AG04449 (cell line): ENCODE measurements around the gene ADGRG1.

Experiments used
- CTCF ChIA-PET: fragments of 350-600 bp; formaldehyde crosslinking; extraction: SDS; loops from one replicate; lab custom pipeline; 2021; ENCODE audit warnings: antibody characterized with exemption; lab: Yijun Ruan, JAX
- POLR2A ChIA-PET: fragments of 400-600, 350-600 bp; formaldehyde crosslinking; extraction: SDS; loops from one replicate; lab custom pipeline; 2020; ENCODE audit warnings: antibody characterized with exemption, inconsistent platforms; lab: Yijun Ruan, JAX
- DNase-seq: peaks from one replicate; pipeline ENCODE4 v3.0.0-alpha.2; 2010; ENCODE audit warnings: low read depth, low spot score
- H3K4me3 ChIP-seq: 2 replicates; pipeline ENCODE4 v1.5.1; 2011; ENCODE audit warnings: low read depth, mild to moderate bottlenecking, control low read depth, low read length
- CTCF ChIP-seq: IDR thresholded peaks from one replicate; pipeline ENCODE4 v1.5.1; 2011; ENCODE audit warnings: mild to moderate bottlenecking, moderate library complexity, low read length, control low read depth, inconsistent platforms; ENCODE audit not compliant: insufficient read depth; ENCODE audit errors: missing control alignments

Gene ADGRG1

GRCh38 chr16:57689762-57690558 is 61.5 kb downstream of the ADGRG1 start:
- H3K4me3 ChIP-seq: no peak overlapping the region
- ChIA-PET POLR2A (no interaction called here), CTCF (interaction anchor here (0.7 to 1.1 kb wide), 4 partner anchors 23 to 249 kb away, joined by 3 to 4 read pairs (median 3); no protein-coding TSS in a partner anchor)
- no peak for DNase-seq
- TF ChIP-seq CTCF: no peak

- POLR2A ChIA-PET: no interaction called here
Measured at GRCh38 chr16:57690782-57691471, 62.5 kb downstream of the ADGRG1 start.

GRCh38 chr16:57692636-57693035 is 64.2 kb downstream of the ADGRG1 start:
- DNase-seq: no peak
- TF ChIP-seq CTCF: no peak
- POLR2A ChIA-PET: no interaction called here
- no peak overlapping the region for H3K4me3 ChIP-seq
- CTCF ChIA-PET: interaction anchor here (1.0 to 2.4 kb wide), 3 partner anchors 45 to 116 kb away, joined by 3 to 5 read pairs (median 3); no protein-coding TSS in a partner anchor

More at GRCh38 chr16:57690782-57691471, 62.5 kb downstream of the ADGRG1 start:
- CTCF ChIA-PET: interaction anchor here (0.7 to 1.1 kb wide), 3 partner anchors 22 to 248 kb away, joined by 3 to 4 read pairs (median 3); no protein-coding TSS in a partner anchor
- no peak overlapping the region for H3K4me3 ChIP-seq
- no peak for DNase-seq
- TF ChIP-seq CTCF: no peak

GRCh38 chr16:57693550-57693949 is 65.1 kb downstream of the ADGRG1 start:
- no peak overlapping the region for H3K4me3 ChIP-seq
- TF ChIP-seq CTCF: no peak
- DNase-seq: no peak
- ChIA-PET CTCF (interaction anchor here (2.4 kb wide), 1 partner anchor 46 kb away, joined by 5 read pairs; no protein-coding TSS in a partner anchor), POLR2A (no interaction called here)

- ChIA-PET POLR2A (no interaction called here), CTCF (interaction anchor here (2.4 kb wide), 1 partner anchor 47 kb away, joined by 5 read pairs; no protein-coding TSS in a partner anchor)
- H3K4me3 ChIP-seq: no peak overlapping the region
- DNase-seq: no peak
- no peak for TF ChIP-seq CTCF
Measured at GRCh38 chr16:57694231-57694724, 65.8 kb downstream of the ADGRG1 start.
